Measurements from ENCODE around the gene PCDHA10. TPM values are rescaled to one million over a fixed set of nuclear protein-coding genes. Genes with fewer than 3 reads are reported as not detected.

PCDHA10 gene
- polyA plus RNA-seq, 1 donor (not counting 4 experiments of a cell fraction or from before 2014, with no cell fraction given) = 0.03 TPM

- Histone ChIP-seq H3K36me3 (ENCODE audit: control insufficient read depth in 2 of 2, extremely low read depth in 1 of 2, insufficient read depth in 2 of 2, low read length in 2 of 2) (no peaks in the 10 kb centered on the region), H2AFZ (ENCODE audit: control insufficient read depth, low read length) (no peak overlapping the region), H3K9me1 (ENCODE audit: control insufficient read depth, extremely low read depth, insufficient read depth, low read length) (no peaks in the 10 kb centered on the region), H3K27ac (ENCODE audit: control insufficient read depth, insufficient read depth, low read length) (no peak overlapping the region), H3K79me2 (ENCODE audit: control insufficient read depth, insufficient read depth, low read length) (no peaks in the 10 kb centered on the region), H3K4me2 (ENCODE audit: control insufficient read depth, extremely low read depth, insufficient read depth, low read depth, low read length) (no peak overlapping the region), H3K4me1 (ENCODE audit: control insufficient read depth, extremely low read depth, insufficient read depth, low read length) (no peaks in the 10 kb centered on the region), H3K4me3 (ENCODE audit: control insufficient read depth in 2 of 3, extremely low read depth in 1 of 3, insufficient read depth in 2 of 3, low read depth in 1 of 3, low read length in 3 of 3) (no peak overlapping the region), H3K9ac (ENCODE audit: control insufficient read depth, extremely low read depth, insufficient read depth, low read length) (no peak overlapping the region), H3K27me3 (ENCODE audit: control insufficient read depth, extremely low read depth, insufficient read depth, low read length) (no peaks in the 10 kb centered on the region), H4K20me1 (ENCODE audit: control insufficient read depth, extremely low read depth, insufficient read depth, low read length) (no peaks in the 10 kb centered on the region), H3K9me3 (ENCODE audit: control insufficient read depth, low read depth, low read length) (peaks cover 13% of the 10 kb centered on the region)
- FAIRE-seq (no peak), DNase-seq (ENCODE audit: low read depth, low spot score) (no peak)
- no peak for TF ChIP-seq CTCF (optimal IDR thresholded peaks at IDR 0.05 in 1 of 3, IDR thresholded peaks at IDR 0.05 in 1 of 3, conservative IDR thresholded peaks at IDR 0.05 in 1 of 3; ENCODE audit: extremely low read depth in 1 of 3, insufficient read depth in 2 of 3, low read length in 3 of 3)
- no peak for TF ChIP-seq EZH2 (IDR thresholded peaks at IDR 0.05; ENCODE audit: low read length)
- dilution Hi-C loops (cut with MboI; ENCODE audit: extremely low pct_ligation_motif_present, low sequenced_read_pairs) = no loop called here
These were observed 28.4 kb downstream of the PCDHA10 start for GRCh38 chr5:140883927-140884697.

GRCh38 chr5:140916325-140916724, 60.6 kb downstream of the PCDHA10 start:
- DNase-seq (ENCODE audit: low read depth, low spot score) (no peak), FAIRE-seq (no peak)
- dilution Hi-C loops (cut with MboI; ENCODE audit: extremely low pct_ligation_motif_present, low sequenced_read_pairs) = no loop called here
- no peaks in the 10 kb centered on the region for H3K36me3 ChIP-seq (ENCODE audit: control insufficient read depth in 2 of 2, extremely low read depth in 1 of 2, insufficient read depth in 2 of 2, low read length in 2 of 2)
- H3K4me1 ChIP-seq (ENCODE audit: control insufficient read depth, extremely low read depth, insufficient read depth, low read length) = no peaks in the 10 kb centered on the region
- H3K4me3 ChIP-seq (ENCODE audit: control insufficient read depth in 2 of 3, extremely low read depth in 1 of 3, insufficient read depth in 2 of 3, low read depth in 1 of 3, low read length in 3 of 3) = no peak overlapping the region
- H2AFZ ChIP-seq (ENCODE audit: control insufficient read depth, low read length) = no peak overlapping the region
- H3K27me3 ChIP-seq (ENCODE audit: control insufficient read depth, extremely low read depth, insufficient read depth, low read length) = no peaks in the 10 kb centered on the region
- H3K9me1 ChIP-seq (ENCODE audit: control insufficient read depth, extremely low read depth, insufficient read depth, low read length) = no peaks in the 10 kb centered on the region
- no peaks in the 10 kb centered on the region for H3K9me3 ChIP-seq (ENCODE audit: control insufficient read depth, low read depth, low read length)
- H3K4me2 ChIP-seq (ENCODE audit: control insufficient read depth, extremely low read depth, insufficient read depth, low read depth, low read length) = no peak overlapping the region
- no peaks in the 10 kb centered on the region for H3K79me2 ChIP-seq (ENCODE audit: control insufficient read depth, insufficient read depth, low read length)
- no peak overlapping the region for H3K27ac ChIP-seq (ENCODE audit: control insufficient read depth, insufficient read depth, low read length)
- TF ChIP-seq EZH2 (IDR thresholded peaks at IDR 0.05; ENCODE audit: low read length) = no peak
- no peak for TF ChIP-seq CTCF (optimal IDR thresholded peaks at IDR 0.05 in 1 of 3, IDR thresholded peaks at IDR 0.05 in 1 of 3, conservative IDR thresholded peaks at IDR 0.05 in 1 of 3; ENCODE audit: extremely low read depth in 1 of 3, insufficient read depth in 2 of 3, low read length in 3 of 3)
- no peaks in the 10 kb centered on the region for H4K20me1 ChIP-seq (ENCODE audit: control insufficient read depth, extremely low read depth, insufficient read depth, low read length)
- H3K9ac ChIP-seq (ENCODE audit: control insufficient read depth, extremely low read depth, insufficient read depth, low read length) = no peak overlapping the region

Other genes with a start within 250 kb of the PCDHA10 start
- 0.06 to 0.19 TPM (median 0.18 TPM) in 3 replicates for gene CD14, start 222.7 kb upstream of the PCDHA10 start, polyA plus RNA-seq
- 7.6 to 9.2 TPM (median 7.9 TPM) in 3 replicates for gene TMCO6, start 216.4 kb upstream of the PCDHA10 start, polyA plus RNA-seq
- gene NDUFA2, start 208.3 kb upstream of the PCDHA10 start, polyA plus RNA-seq = 65.6 to 143 TPM (median 101 TPM) in 3 replicates
- 76.4 to 119 TPM (median 118 TPM) in 3 replicates for gene IK, start 208.1 kb upstream of the PCDHA10 start, polyA plus RNA-seq
- gene WDR55, start 191.0 kb upstream of the PCDHA10 start, polyA plus RNA-seq = 21.6 to 29.3 TPM (median 22.1 TPM) in 3 replicates
- gene DND1, start 182.3 kb upstream of the PCDHA10 start, polyA plus RNA-seq = 0.22 to 0.48 TPM (median 0.23 TPM) in 3 replicates
- 72.0 to 115 TPM (median 87.8 TPM) in 3 replicates for gene HARS1, start 164.5 kb upstream of the PCDHA10 start, polyA plus RNA-seq
- gene HARS2, start 164.4 kb upstream of the PCDHA10 start, polyA plus RNA-seq = 36.8 to 44.5 TPM (median 40.3 TPM) in 3 replicates
- gene ZMAT2, start 155.4 kb upstream of the PCDHA10 start, polyA plus RNA-seq = 47.1 to 75.0 TPM (median 49.2 TPM) in 3 replicates
- 0.03 to 0.07 TPM (median 0.06 TPM) in 3 replicates for gene PCDHA1, start 69.8 kb upstream of the PCDHA10 start, polyA plus RNA-seq
- 0.01 TPM in 1 of 3 replicates, not detected in the others for gene PCDHA2, start 61.0 kb upstream of the PCDHA10 start, polyA plus RNA-seq
- 0.01 to 0.02 TPM in 2 of 3 replicates, not detected in the other for gene PCDHA3, start 54.8 kb upstream of the PCDHA10 start, polyA plus RNA-seq
- 0.01 to 0.15 TPM (median 0.07 TPM) in 3 replicates for gene PCDHA4, start 48.8 kb upstream of the PCDHA10 start, polyA plus RNA-seq
- 0.01 TPM in 1 of 3 replicates, not detected in the others for gene PCDHA5, start 34.3 kb upstream of the PCDHA10 start, polyA plus RNA-seq
- 0.03 to 0.14 TPM (median 0.04 TPM) in 3 replicates for gene PCDHA6, start 27.9 kb upstream of the PCDHA10 start, polyA plus RNA-seq
- gene PCDHA7, start 21.6 kb upstream of the PCDHA10 start, polyA plus RNA-seq = 0.02 to 0.05 TPM (median 0.04 TPM) in 3 replicates
- gene PCDHA8, start 14.7 kb upstream of the PCDHA10 start, polyA plus RNA-seq = not detected in 3 replicates
- 0.01 TPM in 1 of 3 replicates, not detected in the others for gene PCDHA9, start 7.5 kb upstream of the PCDHA10 start, polyA plus RNA-seq
- 0.12 to 0.28 TPM in 2 of 3 replicates, not detected in the other for gene PCDHA11, start 13.1 kb downstream of the PCDHA10 start, polyA plus RNA-seq
- gene PCDHA12, start 19.4 kb downstream of the PCDHA10 start, polyA plus RNA-seq = 0.04 to 0.40 TPM (median 0.07 TPM) in 3 replicates
- 0.04 to 0.12 TPM in 2 of 3 replicates, not detected in the other for gene PCDHA13, start 26.2 kb downstream of the PCDHA10 start, polyA plus RNA-seq
- 0.14 to 0.64 TPM (median 0.45 TPM) in 3 replicates for gene PCDHAC1, start 70.4 kb downstream of the PCDHA10 start, polyA plus RNA-seq
- 1.2 to 2.1 TPM (median 1.9 TPM) in 3 replicates for gene PCDHAC2, start 110.6 kb downstream of the PCDHA10 start, polyA plus RNA-seq
- not detected in 3 replicates for gene PCDHB1, start 195.5 kb downstream of the PCDHA10 start, polyA plus RNA-seq
- 0.26 to 1.1 TPM (median 0.46 TPM) in 3 replicates for gene PCDHB2, start 238.7 kb downstream of the PCDHA10 start, polyA plus RNA-seq
- gene PCDHB3, start 244.6 kb downstream of the PCDHA10 start, polyA plus RNA-seq = 0.03 to 0.08 TPM (median 0.05 TPM) in 3 replicates

All from keratinocyte (primary cell).